GM15510 (cell line): ENCODE data around the gene PFKFB3.

Experiments
- POLR2A ChIP-seq: IDR thresholded peaks from 3 replicates; pipeline ENCODE4 v1.6.1; 2011; ENCODE audit warnings: borderline replicate concordance; ENCODE audit not compliant: insufficient read length; ENCODE audit errors: extremely low read depth

PFKFB3 gene

GRCh38 chr10:6195846-6196245 lies 6.9 kb upstream of the PFKFB3 start:
- no peak for TF ChIP-seq POLR2A

GRCh38 chr10:6197321-6197720 lies 5.4 kb upstream of the PFKFB3 start:
- no peak for TF ChIP-seq POLR2A

- TF ChIP-seq POLR2A = no peak
Measured at GRCh38 chr10:6198171-6198570, 4.6 kb upstream of the PFKFB3 start.

GRCh38 chr10:6199131-6199733 lies 3.5 kb upstream of the PFKFB3 start:
- no peak for TF ChIP-seq POLR2A

- no peak for TF ChIP-seq POLR2A
Measured at GRCh38 chr10:6200440-6200733, 2.3 kb upstream of the PFKFB3 start.

- TF ChIP-seq POLR2A = no peak
Measured at GRCh38 chr10:6200734-6201515, 1.8 kb upstream of the PFKFB3 start.

- no peak for TF ChIP-seq POLR2A
Measured at GRCh38 chr10:6201516-6201975, 1.2 kb upstream of the PFKFB3 start.

- TF ChIP-seq POLR2A = no peak
Measured at GRCh38 chr10:6202098-6202683, 541 bp upstream of the PFKFB3 start.

- TF ChIP-seq POLR2A = no peak
Measured at GRCh38 chr10:6203331-6204062, 765 bp downstream of the PFKFB3 start.

- TF ChIP-seq POLR2A = no peak
Measured at GRCh38 chr10:6204063-6204340, 1.3 kb downstream of the PFKFB3 start.

- TF ChIP-seq POLR2A = no peak
Measured at GRCh38 chr10:6204341-6205191, 1.8 kb downstream of the PFKFB3 start.

- TF ChIP-seq POLR2A = no peak
Measured at GRCh38 chr10:6207658-6208057, 4.9 kb downstream of the PFKFB3 start.

- no peak for TF ChIP-seq POLR2A
Measured at GRCh38 chr10:6208799-6209235, 6.1 kb downstream of the PFKFB3 start.

GRCh38 chr10:6211341-6211670 lies 8.6 kb downstream of the PFKFB3 start:
- TF ChIP-seq POLR2A = no peak
